PFSK-1 (cell line): Measurements from ENCODE around the gene AUNIP.

Source experiments
- FOXP2 ChIP-seq: optimal IDR thresholded peaks from 2 replicates; pipeline ENCODE3; 2011; ENCODE audit warnings: borderline replicate concordance, control low read depth, inconsistent platforms; ENCODE audit not compliant: insufficient read depth; ENCODE audit errors: extremely low read length, extremely low read depth
- POLR2AphosphoS5 ChIP-seq: IDR thresholded peaks from 2 replicates; pipeline ENCODE4 v1.6.1; 2012; ENCODE audit warnings: low read depth, mild to moderate bottlenecking, control low read depth, low read length, moderate library complexity
- REST ChIP-seq, 2 experiments: IDR thresholded peaks; 2 replicates each; pipeline versions ENCODE4 v1.6.1 to v1.8.0; 2011 to 2012; ENCODE audit warnings: low read depth in 2 of 2, low read length in 2 of 2, control low read depth in 1 of 2, inconsistent platforms in 1 of 2, mild to moderate bottlenecking in 1 of 2, moderate library complexity in 1 of 2; ENCODE audit not compliant: insufficient read depth in 1 of 2
- TAF1 ChIP-seq: IDR thresholded peaks from 2 replicates; pipeline ENCODE4 v1.6.1; 2012; ENCODE audit warnings: low read length, control low read depth, borderline replicate concordance; ENCODE audit not compliant: insufficient read depth

GRCh38 chr1:25858906-25859789 lies at the start of gene AUNIP:
- TF ChIP-seq POLR2AphosphoS5 (peak; percentile 90), TAF1 (peak; percentile 73; the same call in 1 of the 2 replicates), FOXP2 (peak; percentile 36), REST (IDR thresholded peaks at IDR 0.05; ENCODE audit: insufficient read depth in 1 of 2, low read depth in 2 of 2, low read length in 2 of 2) (no peak)
